HG03135 (cell line): Measurements from ENCODE around the gene SST.
"Not testable (repeated sequence)": the region's sequence is repeated elsewhere in the genome, so short reads cannot be mapped to it uniquely, and the experiment has no call there.

Experiments used
- ATAC-seq: cut with Tn5 transposase; IDR thresholded peaks from one replicate; pipeline ENCODE4 v1.9.1; 2021; ENCODE audit warnings: mild to moderate bottlenecking, moderate library complexity; ENCODE audit not compliant: unreplicated experiment

SST gene

DNA sequence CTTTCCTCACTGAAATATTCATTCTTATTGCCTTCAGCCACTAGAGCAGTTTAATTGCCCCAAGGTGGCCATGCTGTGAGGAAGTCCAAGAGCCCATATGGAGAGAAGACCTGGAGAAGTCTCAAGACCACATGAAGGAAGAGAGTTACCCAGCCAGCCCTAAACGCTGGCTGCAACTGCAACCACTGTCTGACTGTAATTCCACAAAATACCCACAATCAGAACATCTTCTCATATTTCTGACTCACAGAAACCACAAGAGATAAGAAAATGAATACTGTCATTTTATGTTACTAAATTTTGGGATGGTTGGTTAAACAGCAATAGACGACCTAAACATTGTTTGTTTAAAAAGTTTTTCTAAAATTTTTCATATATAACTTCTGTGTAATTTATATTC is 14.7 kb upstream of the SST start:
- ATAC-seq, result no peak

DNA sequence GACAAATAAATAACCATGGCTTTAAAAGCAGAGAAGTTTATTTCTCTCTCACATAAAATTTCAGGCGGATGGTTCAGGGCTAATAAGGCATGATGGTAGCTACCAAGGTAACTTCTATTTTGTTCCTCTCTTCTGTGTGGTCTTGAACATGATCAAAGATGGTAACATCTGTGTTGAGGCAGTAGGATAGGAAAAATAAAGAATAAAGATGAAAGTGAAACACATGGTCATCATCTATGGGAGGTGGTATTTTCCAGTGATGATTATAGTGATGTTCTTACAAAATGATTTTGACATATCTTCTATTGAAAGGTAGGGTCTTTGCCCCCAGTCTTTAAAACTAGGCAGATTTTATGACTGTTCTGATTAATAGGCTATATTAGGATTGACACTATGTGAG is 14.2 kb upstream of the SST start:
- ATAC-seq, result no peak

DNA sequence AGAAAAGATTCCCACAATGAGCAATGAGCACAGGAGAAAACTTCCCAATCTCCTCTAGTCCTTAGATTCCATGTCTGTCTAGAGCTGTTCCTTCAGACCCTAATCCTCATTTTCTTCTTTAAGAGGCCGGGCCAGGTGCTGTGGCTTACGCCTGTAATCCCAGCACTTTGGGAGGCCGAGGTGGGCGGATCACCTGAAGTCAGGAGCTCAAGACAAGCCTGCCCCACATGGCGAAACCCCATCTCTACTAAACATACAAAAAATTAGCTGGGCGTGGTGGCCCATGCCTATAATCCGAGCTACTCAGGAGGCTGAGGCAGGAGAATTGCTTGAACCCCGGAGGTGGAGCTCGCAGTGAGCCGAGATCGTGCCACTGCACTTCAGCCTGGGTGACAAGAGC is 11.6 kb upstream of the SST start:
- not testable (repeated sequence) for ATAC-seq

DNA sequence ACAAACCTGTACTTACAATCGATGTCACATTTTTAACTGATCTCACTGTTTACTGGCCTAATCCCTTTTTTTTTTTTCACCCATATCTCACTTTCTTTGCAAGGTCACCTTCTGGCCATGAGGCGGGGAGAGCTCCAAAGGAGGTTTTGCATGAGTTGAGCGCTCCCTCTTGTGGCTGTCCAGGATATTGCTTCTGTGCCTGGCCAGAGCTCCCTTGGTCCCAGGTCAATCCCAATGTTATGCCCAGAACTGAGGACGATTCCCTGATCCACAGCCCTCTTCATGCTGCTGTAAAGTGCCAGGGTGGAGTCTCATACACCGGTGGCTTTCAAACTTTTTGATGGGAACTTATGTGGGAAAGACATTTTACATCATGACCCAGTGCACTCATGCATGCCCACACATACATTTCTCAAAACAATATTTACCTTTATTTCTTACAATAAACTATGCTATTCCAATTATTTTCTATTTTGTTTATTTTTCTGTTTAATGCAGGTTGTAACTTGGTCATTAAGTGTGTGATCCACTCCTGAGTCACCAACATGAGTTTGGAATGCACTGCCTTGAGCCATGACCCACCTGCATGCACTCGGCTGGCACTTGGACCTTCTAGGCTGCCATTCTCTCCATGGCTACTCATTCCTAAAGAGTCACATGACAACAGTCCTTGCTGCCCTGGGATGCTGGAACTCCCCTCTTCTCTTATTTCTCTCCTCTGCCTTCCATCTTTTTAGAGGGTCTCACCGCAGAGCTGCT is 9.6 kb upstream of the SST start:
- ATAC-seq, result peak; percentile 75

DNA sequence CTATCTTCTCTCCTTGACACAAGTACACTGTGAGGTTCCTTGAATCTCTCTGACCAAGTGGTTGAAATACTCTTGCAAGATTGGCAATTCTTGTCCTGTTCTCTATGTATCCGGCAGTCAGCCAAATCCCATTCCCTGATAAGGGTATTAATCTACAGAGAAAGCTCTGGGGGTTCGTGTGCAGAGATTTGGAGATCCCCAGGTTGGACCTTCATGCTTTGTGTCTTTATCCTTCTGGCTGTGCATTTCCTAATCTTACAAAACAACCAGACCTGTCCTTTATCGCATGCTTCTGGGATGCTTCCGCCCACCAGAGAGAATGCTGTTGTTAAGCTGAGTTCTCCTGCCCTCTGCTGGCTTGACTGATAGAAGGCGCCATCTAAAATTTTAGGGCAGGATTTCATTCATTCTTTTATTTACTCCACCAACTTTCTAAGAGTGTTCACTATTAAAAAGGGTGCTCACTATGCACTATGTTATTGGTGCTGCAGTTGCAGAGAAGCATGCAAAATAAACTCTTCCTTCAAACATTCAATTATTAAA is 8.6 kb upstream of the SST start:
- ATAC-seq, result no peak

DNA sequence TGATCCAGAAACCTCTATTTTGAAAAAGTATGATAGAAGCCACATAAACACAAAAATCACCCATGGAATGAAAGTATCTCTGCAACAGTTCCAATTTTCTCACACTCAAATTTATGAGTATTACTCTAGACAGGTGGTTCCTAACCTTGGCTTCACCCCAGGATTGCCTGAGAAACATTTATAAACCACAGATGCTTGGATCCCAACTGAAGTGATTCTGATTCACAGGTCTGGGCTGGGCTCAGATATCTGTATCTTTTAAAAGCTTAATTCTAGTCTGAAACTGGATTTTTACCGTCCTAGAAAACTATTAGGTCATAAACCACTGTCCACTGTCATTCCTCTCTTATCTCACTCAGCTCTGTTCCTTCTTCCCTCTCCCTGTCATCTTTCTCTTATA is 7.4 kb upstream of the SST start:
- no peak for ATAC-seq

DNA sequence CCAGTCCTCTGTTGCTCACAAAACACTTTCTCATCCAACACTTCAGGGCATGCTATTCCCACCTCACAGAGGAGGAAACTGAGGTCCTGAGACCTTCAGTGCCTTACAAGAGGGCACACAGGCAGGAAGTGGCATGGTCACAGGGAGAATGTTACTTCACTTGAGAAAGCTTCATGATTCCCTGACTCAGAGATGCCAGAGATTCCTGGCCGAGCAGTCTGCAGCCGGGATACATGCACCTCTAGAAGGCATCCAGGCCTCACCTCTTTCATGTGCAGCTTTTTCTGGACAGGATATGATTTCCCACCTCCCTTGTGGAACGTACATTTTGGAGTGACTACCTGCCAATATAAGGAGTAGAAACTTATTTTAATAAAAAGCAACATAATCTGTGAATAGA is 2.8 kb upstream of the SST start:
- no peak for ATAC-seq

DNA sequence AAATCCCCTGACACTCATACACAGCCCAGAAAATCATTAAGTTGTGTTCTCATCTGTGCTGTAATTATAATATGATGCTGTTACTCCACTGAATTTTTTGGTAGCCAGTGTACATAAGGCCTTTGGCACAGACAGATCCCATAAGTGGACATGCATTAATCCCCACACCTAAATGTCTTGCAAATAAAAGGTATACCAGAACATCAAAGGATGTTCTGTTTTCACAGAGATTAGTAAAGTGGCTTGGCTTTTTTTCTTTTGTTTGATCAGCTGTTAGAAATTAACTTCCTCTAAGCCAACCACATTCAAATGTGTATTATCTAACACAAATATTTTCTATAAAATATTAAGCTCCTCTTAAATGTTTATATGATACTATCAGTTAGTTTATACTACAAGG is 2.7 kb downstream of the SST start:
- no peak for ATAC-seq

DNA sequence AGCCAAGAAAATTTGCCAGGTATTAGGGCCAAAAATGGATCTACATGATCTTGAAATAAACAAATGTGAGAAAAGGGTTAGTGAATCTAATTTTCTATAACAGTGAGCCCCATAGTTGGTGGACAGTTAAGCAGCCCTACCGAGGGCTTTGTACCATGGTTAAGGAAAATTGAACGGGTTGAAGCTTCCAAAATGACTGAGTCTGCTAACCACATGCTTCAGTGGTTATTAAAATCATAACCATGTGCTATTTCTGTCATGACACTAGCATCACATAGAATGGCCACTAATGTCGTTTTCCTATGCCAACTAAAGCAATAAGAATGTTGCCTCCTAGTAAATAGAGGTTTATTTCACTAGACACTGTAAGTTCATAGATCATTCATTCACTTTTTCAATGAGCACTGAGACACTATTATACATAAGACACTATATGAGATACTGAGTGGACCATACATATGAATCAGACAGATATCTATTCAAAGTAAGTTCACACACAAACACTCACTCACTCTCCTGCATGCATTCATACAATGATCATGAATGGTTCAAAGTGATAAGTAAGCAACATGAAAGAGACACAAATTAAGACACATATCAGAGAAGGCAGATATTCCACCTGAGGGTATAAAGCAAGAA is 4.3 kb downstream of the SST start:
- no peak for ATAC-seq

DNA sequence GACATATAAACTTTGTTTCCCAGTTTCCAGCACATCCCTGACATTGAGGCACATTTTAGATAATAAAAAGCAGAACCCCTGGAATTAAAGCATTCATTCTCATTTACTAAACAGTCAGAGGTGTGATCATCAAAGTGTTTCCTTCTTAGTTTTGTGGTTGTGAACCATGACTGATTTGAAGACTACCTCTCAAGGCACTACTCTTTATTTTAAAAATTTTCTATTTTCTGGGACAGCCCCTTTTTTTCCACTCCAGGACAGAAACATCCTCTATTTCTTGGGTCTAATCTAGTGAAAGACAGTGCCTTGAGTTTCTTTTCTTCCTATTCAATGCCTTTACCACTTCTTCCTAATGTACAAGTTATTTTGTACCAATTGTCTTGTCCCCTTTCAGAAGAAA is 5.2 kb downstream of the SST start:
- no peak for ATAC-seq

DNA sequence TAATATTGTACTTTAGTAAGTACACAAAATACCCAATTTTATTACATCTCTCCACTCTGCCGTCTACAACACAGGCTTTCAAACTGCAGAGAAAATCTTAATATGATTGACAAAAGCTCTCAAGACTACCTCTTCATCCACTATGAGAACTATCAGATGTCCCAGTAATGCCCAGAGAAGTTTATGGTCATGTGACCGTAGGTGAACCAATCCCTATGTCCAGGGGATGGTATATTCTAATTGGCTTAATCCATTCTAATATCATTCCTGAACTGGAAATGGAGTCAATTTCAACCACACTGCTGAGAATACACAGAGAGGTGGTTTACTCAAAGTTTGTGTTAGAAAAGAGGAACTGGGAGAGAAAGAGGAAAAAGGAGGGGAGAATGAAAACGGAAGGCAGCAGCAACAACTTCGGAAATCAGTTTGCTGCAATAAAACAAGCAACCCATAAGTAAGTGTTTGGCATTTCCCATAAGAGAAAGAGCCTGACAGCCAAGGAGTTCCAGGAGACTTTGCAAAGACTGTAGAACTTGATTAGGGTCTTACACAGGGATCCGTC is 7.3 kb downstream of the SST start:
- ATAC-seq, result no peak

DNA sequence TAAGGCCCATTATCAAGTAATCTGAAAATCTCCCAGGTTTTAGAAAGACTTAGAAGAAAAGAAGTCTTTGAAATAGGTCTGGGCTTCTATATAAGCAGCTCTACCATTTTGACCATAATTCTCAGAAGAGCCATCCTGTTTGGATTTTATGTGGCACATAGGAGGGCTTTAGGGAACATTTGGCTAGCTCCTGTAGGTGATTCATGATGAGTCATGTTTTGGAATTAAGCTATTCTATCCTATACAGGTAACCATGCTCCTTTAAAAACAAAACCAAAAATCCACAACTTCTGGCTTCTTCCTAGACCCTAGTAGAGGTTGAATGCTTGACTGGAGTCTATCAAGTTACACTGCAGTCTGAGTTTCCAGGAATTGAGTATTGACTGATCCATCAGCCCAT is 8.9 kb downstream of the SST start:
- ATAC-seq, result no peak

DNA sequence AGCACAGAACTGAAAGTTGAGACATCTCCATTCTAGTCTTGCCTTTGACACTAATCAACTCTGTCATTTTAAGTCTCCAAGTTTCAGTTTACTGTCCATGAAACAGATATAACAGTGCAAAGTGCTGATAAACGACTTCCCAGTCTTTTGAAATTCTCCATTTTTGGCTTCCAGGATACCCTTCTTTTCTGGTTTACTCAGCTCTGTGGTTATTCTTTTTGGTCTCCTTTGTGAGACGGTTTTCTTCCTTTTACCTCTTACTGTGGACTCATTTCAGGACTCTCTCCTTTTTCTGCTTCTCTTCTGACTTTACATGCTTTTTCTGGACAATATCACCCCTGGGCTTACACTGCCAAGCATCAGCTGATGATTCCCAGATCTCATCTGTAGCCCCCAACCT is 18.9 kb downstream of the SST start:
- no peak for ATAC-seq

DNA sequence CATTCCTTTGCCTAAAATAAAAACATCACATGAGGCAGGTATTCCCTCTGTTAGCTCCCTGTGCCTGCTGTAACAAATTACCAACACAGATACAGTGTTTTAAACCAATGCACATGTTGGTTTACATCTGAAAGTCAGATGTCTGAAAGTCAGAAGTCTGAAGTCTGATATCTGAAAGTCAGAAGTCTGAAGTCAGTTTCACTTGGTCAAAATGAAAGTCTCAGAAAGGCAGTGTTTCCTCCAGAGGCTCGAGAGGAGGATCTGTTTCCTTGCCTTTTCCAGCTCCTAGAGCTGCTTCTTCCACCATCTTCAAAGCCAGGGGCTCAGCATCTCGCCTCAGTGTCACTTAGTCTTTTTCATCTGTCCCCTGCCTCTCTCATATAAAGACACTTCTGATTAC is 22.0 kb downstream of the SST start:
- ATAC-seq, result peak; percentile 98

DNA sequence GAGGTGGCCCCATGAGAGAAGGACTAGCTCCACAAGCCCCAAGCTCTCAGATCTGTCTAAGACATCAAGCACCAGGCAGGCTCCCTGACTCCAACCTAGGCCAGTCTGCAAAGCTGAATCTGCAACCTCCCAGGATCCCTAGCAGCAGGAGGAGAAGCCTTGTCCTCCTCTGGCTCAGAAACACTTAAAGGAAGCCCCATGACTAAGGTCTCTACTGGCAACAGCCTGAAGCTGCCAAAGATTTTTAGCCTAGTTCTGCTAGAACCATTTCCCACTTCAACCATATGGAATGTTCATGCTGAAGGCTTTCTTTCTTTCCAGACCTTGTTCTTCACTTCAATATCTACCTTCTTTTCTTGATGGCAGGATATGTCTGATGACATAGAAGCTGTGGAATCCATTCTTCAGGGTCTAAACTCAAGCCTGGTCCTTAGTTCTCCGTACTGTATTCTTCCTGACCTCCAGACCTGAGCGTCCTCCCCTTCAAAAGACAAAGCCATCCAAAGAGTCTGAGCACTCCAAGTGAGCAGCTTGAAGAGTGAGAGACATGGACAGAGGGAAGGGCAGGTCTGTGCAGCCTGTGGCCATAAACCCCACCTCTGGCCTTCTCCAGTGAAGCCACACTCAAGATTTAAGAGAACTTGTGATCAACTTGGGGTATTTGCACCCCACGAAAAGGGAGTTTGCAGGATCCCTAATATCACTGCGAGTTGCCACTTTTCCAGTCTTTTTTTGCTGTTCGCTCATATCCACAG is 23.1 kb downstream of the SST start:
- ATAC-seq, result no peak

DNA sequence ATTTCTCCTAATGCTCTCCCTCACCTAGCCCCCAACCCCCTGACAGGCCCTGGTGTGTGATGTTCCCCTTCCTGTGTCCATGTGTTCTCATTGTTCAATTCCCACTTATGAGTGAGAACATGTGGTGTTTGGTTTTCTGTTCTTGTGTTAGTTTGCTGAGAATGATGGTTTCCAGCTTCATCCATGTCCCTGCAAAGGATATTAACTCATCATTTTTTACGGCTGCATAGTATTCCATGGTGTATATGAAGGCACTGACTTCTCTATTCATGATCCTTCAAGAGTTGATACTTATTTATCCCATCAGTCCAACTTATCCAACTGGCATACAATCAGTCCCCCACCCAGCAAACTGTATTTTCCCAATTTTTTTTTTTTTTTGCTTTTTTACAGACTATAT is 24.8 kb downstream of the SST start:
- ATAC-seq, result not testable (repeated sequence)

DNA sequence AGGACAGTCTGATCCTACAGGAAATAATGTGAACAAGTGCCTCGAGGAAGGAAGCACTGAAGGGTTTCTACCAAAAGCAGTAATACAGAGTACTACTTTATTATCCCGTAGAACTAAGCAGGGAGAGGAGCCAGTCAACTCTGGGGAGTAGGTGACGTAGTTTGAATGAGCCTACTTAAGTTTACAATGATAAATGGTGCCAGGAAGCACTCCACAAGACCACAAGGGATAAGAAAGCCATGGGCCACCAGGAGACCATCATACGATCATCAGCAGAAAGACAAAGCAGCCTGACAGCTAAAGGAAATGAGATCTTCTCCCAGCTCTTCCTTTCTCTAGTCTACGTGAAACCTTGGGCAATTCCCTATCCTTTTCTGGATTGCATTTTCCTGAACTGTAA is 27.3 kb downstream of the SST start:
- no peak for ATAC-seq

DNA sequence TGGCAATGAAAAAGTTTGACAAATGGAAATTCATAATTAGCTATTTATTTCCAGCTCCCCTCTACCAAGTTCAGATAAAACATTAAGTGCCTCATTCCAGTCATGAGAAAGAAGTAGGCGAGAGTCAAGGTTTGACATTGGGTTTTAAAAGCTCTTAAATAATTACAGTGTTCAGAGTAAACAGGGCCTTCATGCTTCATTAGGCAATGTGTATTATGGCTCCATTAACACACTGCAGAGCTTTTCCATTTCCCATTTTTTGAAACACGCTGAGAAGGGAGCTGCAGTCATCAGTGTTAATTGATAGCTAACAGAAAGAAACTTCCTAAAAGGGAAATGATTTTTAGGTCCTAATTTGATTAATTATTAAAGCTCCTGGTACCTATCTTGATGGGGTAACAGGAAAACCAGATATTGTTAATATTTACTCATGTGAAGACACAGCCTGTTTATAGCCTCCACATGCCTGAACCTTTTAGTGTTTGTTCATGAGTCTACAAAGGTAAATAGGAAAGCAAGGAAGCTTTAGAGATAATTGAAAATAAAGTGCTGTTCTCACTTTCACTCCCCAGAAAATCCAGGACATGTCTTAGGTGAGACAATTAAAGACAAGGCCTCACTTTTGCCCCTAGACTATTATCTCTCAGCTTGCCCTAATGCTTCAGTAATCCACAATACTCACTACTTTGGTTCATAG is 28.7 kb downstream of the SST start:
- no peak for ATAC-seq

DNA sequence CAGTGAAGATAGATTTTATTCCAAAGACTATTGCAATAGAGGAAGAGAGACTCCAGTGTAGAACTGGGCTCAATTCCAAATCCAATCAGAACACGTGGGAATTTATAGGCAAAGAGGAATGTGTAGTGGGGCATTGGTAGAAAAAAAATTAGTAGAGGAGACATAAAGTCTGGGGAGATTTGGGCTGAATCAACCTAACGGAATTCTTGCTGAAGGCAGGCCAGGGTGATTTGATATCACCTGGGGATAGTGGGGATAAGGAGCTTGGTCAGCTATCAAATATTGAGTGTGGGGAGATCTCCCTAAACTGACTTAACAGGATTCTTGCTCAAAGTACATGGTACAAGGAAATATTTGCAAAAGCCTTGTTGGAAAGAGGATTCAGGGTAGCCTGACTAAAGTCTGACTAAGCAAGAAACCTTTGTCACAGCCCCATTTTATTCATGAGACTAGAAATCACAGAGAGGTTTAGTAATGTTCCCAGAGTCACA is 29.6 kb downstream of the SST start:
- no peak for ATAC-seq

DNA sequence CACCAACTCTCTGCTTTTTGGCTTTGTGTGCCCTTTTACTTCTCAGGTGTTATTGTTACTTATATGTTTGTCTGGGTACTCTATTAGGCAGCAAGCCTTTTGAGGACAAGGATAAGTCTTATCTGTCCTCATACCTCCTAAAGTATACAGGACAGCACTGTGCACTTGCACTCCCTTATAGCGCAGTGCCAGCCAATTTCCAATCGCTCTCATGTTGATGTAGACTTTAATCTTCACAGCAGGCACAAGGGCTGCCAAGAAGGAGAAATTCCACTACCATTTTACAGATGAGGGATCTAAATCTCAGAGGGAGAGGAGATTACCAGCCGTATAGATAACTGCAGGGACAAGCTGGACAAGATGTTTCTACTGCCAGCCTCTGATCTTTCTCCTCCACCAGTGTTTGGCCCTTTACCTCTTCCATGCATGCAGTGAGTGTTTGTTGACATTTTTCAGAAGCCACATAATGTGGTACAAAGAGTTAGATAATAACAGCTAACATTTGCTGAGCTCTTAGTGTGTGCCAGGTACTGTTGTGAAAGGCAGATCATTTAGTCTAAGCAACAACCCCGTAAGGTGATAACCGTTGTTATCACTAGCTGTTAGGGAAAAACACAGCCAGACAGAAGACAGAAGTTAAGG is 30.1 kb downstream of the SST start:
- no peak for ATAC-seq
